Measurements from ENCODE around the gene ABCA3.

Gene ABCA3

DNA sequence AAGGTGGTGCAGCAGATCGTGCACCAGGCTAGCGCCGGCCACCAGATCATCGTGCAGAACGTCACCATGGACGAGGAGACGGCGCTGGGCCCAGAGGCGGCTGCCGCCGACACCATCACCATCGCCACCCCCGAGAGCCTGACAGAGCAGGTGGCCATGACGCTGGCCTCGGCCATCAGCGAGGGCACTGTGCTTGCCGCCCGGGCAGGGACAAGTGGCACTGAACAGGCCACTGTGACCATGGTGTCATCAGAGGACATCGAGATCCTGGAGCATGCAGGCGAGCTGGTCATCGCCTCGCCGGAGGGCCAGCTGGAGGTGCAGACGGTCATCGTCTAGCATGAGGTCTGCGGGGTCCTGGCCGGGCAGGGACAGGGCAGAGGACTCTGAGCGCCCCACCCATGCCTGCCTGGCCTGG lies 105.3 kb downstream of the ABCA3 start:
- no peak for DNase-seq (ENCODE audit: low read depth, low spot score)

GRCh38 chr16:2234813-2235170 lies 105.7 kb downstream of the ABCA3 start:
- DNase-seq (ENCODE audit: low read depth, low spot score): no peak

DNA sequence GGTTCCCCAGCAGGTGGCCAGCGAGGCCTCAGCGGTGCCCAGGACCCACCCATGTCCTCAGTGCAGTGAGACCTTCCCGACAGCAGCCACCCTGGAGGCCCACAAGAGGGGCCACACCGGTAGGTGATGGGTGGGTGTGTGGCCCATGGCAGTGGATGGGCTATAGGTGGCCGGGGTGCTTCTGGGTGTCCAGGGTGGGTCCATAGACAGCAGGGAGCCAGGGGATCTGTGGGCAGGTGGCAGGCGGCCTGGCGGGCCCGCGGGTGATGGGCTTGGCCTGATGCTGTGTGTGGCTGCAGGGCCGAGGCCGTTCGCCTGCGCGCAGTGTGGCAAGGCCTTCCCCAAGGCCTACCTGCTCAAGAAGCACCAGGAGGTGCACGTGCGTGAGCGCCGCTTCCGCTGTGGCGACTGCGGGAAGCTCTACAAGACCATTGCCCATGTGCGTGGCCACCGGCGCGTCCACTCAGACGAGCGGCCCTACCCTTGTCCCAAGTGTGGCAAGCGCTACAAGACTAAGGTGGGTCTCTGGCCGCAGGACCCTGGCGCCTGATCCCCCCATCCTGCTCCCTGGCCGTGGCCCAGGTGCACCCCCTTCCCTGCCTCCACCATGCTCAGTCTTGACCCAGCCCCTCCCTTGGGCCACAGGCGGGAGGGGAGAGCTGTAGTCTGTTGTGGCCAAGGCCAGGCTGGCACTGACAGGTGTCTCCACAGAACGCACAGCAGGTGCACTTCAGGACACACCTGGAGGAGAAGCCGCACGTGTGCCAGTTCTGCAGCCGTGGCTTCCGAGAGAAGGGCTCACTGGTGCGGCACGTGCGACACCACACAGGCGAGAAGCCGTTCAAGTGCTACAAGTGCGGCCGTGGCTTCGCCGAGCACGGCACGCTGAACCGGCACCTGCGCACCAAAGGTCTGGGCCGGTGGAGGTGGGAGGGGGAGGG lies 106.4 kb downstream of the ABCA3 start:
- no peak for DNase-seq (ENCODE audit: low read depth, low spot score)

DNA sequence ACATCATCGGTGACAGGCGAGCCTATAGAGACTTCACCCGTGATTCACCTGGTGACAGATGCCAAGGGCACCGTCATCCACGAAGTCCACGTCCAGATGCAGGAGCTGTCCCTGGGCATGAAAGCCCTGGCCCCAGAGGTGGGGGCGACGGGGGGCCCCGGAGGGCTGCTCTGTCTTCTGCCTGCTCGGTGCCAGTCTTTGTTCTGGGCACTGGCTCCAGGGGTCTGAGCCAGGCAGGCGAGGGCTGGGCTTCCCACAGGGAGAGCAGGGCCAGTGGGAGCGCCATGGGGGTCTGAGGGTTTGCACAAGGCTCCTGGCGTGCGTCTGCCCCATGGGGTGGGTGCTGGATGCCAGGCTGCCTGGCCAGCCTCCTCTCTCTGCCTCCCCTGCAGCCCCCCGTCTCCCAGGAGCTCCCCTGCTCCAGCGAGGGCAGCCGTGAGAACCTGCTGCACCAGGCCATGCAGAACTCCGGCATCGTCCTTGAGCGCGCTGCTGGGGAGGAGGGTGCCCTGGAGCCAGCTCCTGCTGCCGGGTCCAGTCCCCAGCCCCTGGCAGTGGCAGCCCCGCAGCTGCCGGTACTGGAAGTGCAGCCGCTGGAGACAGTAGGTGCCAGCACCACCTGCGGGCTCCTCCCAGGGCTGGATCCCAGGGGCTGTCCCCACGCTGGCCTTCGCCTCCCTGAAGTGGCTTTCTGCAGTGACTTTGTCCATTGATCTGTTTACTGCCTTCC lies 107.3 kb downstream of the ABCA3 start:
- DNase-seq (ENCODE audit: low read depth, low spot score): no peak

DNA sequence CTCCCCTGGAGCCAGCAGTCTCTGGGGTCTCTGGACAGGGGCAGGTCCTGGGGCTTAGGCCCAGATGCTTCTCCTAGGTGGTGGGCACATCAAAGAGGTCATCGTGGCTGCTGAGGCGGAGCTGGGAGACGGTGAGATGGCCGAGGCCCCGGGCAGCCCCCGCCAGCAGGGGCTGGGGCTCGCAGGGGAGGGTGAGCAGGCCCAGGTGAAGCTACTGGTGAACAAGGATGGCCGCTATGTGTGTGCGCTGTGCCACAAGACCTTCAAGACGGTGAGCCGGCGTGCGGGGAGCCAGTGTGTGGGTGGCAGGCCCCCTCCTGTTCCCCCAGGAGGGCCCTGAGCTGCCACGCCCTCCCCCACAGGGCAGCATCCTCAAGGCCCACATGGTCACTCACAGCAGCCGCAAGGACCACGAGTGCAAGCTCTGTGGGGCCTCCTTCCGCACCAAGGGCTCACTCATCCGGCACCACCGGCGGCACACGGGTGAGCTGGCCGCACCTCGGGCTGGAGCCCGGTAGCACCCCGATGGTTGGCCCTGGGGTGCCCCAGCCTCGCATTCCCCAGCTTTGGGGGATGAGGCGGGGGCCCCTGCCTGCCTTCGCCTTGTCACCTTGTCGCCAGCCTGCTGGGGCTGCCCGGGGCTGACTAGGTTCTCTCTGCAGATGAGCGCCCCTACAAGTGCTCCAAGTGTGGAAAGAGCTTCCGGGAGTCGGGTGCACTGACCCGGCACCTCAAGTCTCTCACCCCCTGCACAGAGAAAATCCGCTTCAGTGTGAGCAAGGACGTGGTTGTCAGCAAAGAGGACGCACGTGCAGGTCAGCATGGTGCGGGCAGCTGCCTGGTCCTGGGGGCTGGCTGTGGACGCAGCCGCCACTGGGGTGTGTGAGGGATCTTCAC lies 108.2 kb downstream of the ABCA3 start:
- no peak for DNase-seq (ENCODE audit: low read depth, low spot score)

GRCh38 chr16:2231016-2231931 lies 109.3 kb downstream of the ABCA3 start:
- no peak for DNase-seq (ENCODE audit: low read depth, low spot score)

DNA sequence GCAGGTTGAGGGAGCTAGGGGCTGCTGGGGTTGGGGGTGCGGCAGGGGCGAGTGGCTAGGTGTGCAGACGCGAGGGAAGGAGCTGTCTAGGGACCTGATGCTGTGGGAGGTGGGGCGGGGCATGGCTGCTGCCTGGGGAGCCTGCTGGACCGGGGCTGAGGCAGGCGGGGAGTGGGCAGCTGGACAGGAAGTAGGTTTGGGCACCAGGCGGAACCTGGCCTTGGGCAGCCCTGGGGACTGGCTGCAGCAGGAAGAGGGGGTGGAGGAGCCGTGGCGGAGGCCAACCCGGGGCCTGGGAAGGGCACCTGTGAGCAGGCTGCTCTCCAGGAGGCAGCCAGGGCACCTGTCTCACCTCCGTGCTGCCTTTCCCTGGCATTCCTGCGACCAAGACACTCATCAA lies 110.2 kb downstream of the ABCA3 start:
- DNase-seq (ENCODE audit: low read depth, low spot score): no peak

- DNase-seq (ENCODE audit: low read depth, low spot score): no peak
Observed at GRCh38 chr16:2229632-2230250, 110.8 kb downstream of the ABCA3 start.

GRCh38 chr16:2229091-2229490 lies 111.4 kb downstream of the ABCA3 start:
- DNase-seq (ENCODE audit: low read depth, low spot score): no peak

- DNase-seq (ENCODE audit: low read depth, low spot score): no peak
Observed at GRCh38 chr16:2228161-2228824, 112.2 kb downstream of the ABCA3 start.

GRCh38 chr16:2226918-2227317 lies 113.6 kb downstream of the ABCA3 start:
- no peak for DNase-seq (ENCODE audit: low read depth, low spot score)

GRCh38 chr16:2226245-2226793 lies 114.2 kb downstream of the ABCA3 start:
- DNase-seq (ENCODE audit: low read depth, low spot score): no peak

Measured in smooth muscle cell of the brain vasculature (primary cell).